Lower lobe of right lung (tissue), 2 donors: ENCODE measurements around the gene TNNI3. TPM values are rescaled to one million over a fixed set of nuclear protein-coding genes. Genes with fewer than 3 reads are reported as not detected.
A peak's percentile ranks its signal among the peaks of the same experiment; 100 is the strongest.
"Not testable (repeated sequence)": the region's sequence is repeated elsewhere in the genome, so short reads cannot be mapped to it uniquely, and the experiment has no call there.

Experiments
- ATAC-seq, 2 donors: fragments of 200-7000 bp; cut with Tn5 transposase; one replicate each; pipeline ENCODE4 v1.9.1; 2020 to 2022; ENCODE audit warnings: mild to moderate bottlenecking in 2 of 2, moderate library complexity in 2 of 2
- DNase-seq: peaks from one replicate; pipeline ENCODE4 v3.0.0-alpha.2; 2020
- H3K27ac ChIP-seq: fragments of 200-600 bp; one replicate; pipeline ENCODE4 v1.8.0; 2022
- H3K27me3 ChIP-seq: fragments of 200-600 bp; one replicate; pipeline ENCODE4 v1.8.0; 2022; ENCODE audit warnings: low read depth
- H3K36me3 ChIP-seq: fragments of 200-600 bp; one replicate; pipeline ENCODE4 v1.8.0; 2022; ENCODE audit warnings: mild to moderate bottlenecking
- H3K4me1 ChIP-seq: fragments of 200-600 bp; one replicate; pipeline ENCODE4 v1.8.0; 2022
- H3K4me3 ChIP-seq: fragments of 200-600 bp; one replicate; pipeline ENCODE4 v1.8.0; 2022; ENCODE audit warnings: mild to moderate bottlenecking
- H3K9me3 ChIP-seq: fragments of 200-600 bp; one replicate; pipeline ENCODE4 v1.8.0; 2022
- intact Hi-C: fragments of 100-400 bp; cut with DNase I; formaldehyde crosslinking; loops from one replicate; pipeline ENCODE4 v1.11.0; 2022
- total RNA-seq: library from RNA; stranded (reverse); fragmentation: NEBNext Ultra II Directional; extraction: Animal tissue kit (Norgen Biotek cat#: 25700); gene quantifications from one replicate; pipeline ENCODE4 v1.2.1, GENCODE V29; 2021
- TF ChIP-seq, protein P1 (sequence below): fragments of 200-600 bp; IDR thresholded peaks from one replicate; pipeline ENCODE4 v1.8.0; 2022; ENCODE audit warnings: antibody characterized with exemption, mild to moderate bottlenecking
- donor health status: DM: no; HTN: yes; CAD: no; lungs with severe emphysema.

TNNI3 gene
- total RNA-seq, 1 donor from 2014 or later = 2.3 TPM

DNA sequence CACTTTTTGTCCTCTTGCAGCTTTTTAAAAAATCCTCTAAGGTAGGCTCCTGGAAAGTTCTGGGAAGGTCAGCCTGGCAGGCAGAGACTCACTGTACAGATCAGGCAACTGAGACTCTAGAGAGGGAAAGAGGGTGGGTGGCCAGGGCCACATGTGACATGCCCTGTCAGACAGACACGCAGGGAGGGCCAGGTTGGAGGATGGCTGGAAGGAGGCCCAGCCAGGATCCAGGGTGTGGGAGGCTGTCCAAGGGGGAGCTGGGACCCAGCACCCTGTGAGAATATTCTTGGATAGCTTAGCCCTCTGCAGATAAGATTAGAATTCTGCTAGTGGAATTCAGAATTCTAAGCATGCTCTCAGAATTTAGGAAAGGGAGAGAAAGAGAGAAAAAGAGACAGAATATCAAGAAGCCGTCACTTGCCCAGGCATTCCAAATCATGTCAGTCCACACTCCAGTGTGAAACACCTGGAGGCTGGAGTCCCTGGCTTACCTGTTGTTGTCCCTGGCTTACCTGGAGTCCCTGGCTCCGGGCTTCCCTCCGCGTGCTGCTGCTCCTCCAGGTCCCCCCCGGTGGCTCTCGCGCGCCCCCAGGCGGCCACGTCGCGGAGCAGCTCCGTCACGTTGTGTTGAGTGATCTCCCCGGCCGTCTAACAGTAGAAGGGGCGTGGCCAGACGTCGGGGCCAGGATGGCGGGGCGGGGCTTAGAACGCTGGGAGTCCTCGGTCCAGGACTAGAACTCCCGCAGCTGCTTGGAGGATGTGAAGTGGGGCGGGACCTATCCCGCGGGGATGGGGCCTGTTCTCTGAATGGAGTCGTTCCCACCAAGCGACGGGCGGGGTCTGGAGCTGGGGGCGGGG, 2.8 kb upstream of the TNNI3 start:
- H3K27me3 ChIP-seq = peaks cover 73% of the 10 kb centered on the region
- no peaks in the 10 kb centered on the region for H3K9me3 ChIP-seq
- TF ChIP-seq, protein P1, sequence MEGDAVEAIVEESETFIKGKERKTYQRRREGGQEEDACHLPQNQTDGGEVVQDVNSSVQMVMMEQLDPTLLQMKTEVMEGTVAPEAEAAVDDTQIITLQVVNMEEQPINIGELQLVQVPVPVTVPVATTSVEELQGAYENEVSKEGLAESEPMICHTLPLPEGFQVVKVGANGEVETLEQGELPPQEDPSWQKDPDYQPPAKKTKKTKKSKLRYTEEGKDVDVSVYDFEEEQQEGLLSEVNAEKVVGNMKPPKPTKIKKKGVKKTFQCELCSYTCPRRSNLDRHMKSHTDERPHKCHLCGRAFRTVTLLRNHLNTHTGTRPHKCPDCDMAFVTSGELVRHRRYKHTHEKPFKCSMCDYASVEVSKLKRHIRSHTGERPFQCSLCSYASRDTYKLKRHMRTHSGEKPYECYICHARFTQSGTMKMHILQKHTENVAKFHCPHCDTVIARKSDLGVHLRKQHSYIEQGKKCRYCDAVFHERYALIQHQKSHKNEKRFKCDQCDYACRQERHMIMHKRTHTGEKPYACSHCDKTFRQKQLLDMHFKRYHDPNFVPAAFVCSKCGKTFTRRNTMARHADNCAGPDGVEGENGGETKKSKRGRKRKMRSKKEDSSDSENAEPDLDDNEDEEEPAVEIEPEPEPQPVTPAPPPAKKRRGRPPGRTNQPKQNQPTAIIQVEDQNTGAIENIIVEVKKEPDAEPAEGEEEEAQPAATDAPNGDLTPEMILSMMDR = peak; percentile 85
- peaks cover 9% of the 10 kb centered on the region for H3K4me1 ChIP-seq
- ATAC-seq (peak; percentile 94 to 95), DNase-seq (peak; percentile 94)
- H3K36me3 ChIP-seq = no peaks in the 10 kb centered on the region
- no peak overlapping the region for H3K27ac ChIP-seq
- H3K4me3 ChIP-seq = no peak overlapping the region
- intact Hi-C loops = no loop called here

DNA sequence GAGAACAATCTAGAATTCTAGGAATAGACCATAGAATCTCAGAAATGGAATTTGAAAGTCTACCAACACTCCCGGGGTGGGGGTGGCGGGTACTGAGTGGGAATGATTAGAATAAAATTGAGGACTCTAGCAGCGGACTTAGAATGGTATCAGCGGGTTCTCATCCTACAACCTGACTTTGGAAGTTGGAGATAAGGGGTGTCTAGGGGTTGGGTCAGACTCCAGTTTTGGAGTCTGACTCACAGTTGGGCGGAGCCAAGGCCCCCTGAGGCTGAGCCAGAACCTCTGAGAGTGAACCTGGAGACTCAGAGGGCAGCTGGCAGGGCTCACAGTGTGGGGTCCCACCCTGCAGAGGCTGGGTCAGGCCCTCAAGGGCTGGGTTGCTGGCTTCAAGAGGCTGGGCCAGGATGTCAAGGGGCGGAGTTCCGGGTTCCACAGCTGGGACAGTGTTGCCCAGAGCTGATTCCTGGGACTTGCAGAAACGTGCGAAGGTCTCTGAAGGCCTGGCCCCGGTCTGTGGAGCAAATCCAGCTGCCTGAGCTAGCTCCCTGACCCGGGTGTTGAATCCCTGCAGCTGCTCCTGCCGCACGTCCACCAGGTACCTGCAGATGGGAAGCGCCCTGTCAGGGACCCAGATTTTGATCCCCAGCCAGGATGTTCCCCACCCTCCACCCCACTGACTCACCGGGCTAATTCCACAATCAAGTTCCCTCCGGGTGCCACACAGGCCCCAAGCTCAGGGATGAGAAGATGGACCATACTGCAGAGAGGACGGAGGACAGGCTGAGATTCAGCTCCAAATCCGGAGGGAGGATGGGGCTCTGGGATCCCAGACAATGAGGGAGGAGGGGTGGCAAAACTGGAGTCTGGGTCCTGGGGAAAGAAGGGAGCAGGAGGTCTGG, 1.6 kb upstream of the TNNI3 start:
- peaks cover 9% of the 10 kb centered on the region for H3K4me1 ChIP-seq
- DNase-seq = no peak
- H3K9me3 ChIP-seq = no peaks in the 10 kb centered on the region
- H3K36me3 ChIP-seq = no peaks in the 10 kb centered on the region
- H3K4me3 ChIP-seq = no peak overlapping the region
- H3K27me3 ChIP-seq = peaks cover 73% of the 10 kb centered on the region
- TF ChIP-seq, protein P1 = no peak
- no peak overlapping the region for H3K27ac ChIP-seq
- intact Hi-C loops = no loop called here
- ATAC-seq = no peak

DNA sequence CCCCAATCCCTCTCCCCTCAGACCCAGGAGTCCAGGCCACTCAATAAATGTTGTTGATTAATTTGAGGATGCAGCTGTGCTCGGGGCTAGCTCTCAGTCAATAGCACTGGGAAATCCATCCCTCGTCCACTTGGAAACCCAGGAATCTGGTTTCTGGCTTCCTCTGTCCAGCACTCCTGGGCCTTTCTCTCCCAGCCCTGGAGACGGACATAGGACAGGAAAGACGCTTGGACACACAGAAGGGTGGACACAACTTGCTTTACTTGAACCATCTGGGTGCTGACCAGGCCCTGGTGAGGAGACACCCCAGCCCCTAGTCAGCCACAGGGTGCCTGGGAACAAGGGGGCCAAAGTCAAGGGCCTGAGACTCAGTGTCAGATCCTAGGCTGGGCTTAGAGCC, 891 bp upstream of the TNNI3 start:
- Histone ChIP-seq H3K4me3 (no peak overlapping the region), H3K9me3 (no peaks in the 10 kb centered on the region), H3K4me1 (peaks cover 9% of the 10 kb centered on the region), H3K27ac (no peak overlapping the region), H3K36me3 (no peaks in the 10 kb centered on the region), H3K27me3 (peaks cover 66% of the 10 kb centered on the region)
- intact Hi-C loops = no loop called here
- TF ChIP-seq, protein P1 = no peak
- no peak for DNase-seq
- no peak for ATAC-seq

DNA sequence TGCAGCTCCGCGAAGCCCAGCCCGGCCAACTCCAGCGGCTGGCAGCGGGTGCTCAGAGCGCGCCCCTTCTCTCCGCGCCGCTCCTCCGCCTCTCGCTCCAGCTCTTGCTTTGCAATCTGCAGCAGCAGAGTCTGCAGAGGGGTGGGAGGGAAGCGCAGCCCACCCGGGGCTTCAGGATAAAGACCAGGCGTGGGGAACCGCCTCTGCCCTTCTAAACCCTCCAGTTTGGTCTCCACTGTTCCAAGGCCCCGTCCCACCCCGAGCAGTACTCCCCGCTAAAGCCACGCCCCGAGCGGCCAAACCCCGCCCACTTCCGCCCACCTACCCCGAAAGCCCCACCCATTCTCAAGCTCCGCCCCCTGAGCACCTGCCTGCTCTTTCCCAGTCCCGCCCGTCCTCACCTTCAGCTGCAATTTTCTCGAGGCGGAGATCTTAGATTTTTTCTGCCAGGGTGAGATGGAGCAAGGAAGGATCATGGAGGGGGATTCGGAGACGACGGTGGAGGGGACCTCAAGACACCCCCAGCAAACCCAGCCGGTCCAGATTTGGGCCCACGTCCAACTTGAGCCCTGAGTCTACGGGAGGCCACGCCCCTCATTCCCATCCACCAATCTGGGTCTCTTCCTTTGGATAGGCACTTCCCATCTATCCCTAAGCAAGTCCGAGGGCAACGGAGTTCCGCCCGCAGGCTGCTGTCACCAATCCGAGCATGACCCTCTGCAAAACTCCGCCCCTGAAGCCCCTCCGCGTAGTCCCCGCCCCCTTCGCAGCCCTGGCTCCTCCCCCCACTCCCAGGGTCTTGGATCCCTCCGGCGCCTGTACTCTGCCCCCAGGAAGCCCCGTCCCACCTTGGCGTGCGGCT, 1.1 kb downstream of the TNNI3 start:
- no peak for DNase-seq
- peaks cover 9% of the 10 kb centered on the region for H3K4me1 ChIP-seq
- no peaks in the 10 kb centered on the region for H3K36me3 ChIP-seq
- intact Hi-C loops = no loop called here
- ATAC-seq = peak; percentile 41
- H3K9me3 ChIP-seq = no peaks in the 10 kb centered on the region
- TF ChIP-seq, protein P1 = no peak
- peak overlapping the region; percentile 11 for H3K4me3 ChIP-seq
- H3K27ac ChIP-seq = no peak overlapping the region
- H3K27me3 ChIP-seq = peaks cover 49% of the 10 kb centered on the region

DNA sequence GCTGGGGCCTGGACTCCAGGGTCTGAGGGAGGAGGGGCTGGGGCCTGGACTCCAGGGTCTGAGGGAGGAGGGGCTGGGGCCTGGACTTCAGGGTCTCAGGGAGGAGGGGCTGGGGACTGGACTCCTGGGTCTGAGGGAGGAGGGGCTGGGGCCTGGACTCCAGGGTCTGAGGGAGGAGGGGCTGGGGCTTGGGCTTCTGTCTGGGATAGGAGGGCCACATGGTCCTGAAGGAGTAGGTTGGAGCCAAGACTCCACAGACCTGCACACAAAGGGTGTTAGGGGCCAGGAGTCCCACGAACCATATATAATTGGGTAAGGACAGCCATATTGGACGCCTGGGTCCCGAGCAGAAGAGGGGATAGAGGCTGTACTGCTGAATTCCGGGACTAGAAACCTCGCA, 1.7 kb downstream of the TNNI3 start:
- Histone ChIP-seq H3K27me3 (peaks cover 43% of the 10 kb centered on the region), H3K4me3 (peak overlapping the region; percentile 11)
- H3K9me3 ChIP-seq, H3K36me3 ChIP-seq, DNase-seq, intact Hi-C loops, H3K4me1 ChIP-seq, H3K27ac ChIP-seq, ATAC-seq: not testable (repeated sequence)
